Activated CD8-positive, alpha-beta memory T cell treated with anti-CD3 and anti-CD28 coated beads for 24 hours (primary cell): Measurements from ENCODE around the gene FAM47E.
"Not testable (repeated sequence)": the region's sequence is repeated elsewhere in the genome, so short reads cannot be mapped to it uniquely, and the experiment has no call there.

Experiments
- DNase-seq: peaks from one replicate; pipeline ENCODE4 v3.0.0-alpha.2; 2020

Gene FAM47E

GRCh38 chr4:76270244-76271175 lies 19.0 kb downstream of the FAM47E start:
- DNase-seq = no peak

GRCh38 chr4:76271248-76271647 lies 19.7 kb downstream of the FAM47E start:
- no peak for DNase-seq

- no peak for DNase-seq
Observed at GRCh38 chr4:76272073-76272472, 20.6 kb downstream of the FAM47E start.

- no peak for DNase-seq
Observed at GRCh38 chr4:76272582-76272981, 21.1 kb downstream of the FAM47E start.

- DNase-seq = no peak
Observed at GRCh38 chr4:76272999-76273398, 21.5 kb downstream of the FAM47E start.

- DNase-seq = no peak
Observed at GRCh38 chr4:76275486-76276124, 24.1 kb downstream of the FAM47E start.

GRCh38 chr4:76276813-76277212 lies 25.3 kb downstream of the FAM47E start:
- DNase-seq = no peak

- DNase-seq = no peak
Observed at GRCh38 chr4:76277667-76278066, 26.1 kb downstream of the FAM47E start.

GRCh38 chr4:76278583-76278982 lies 27.1 kb downstream of the FAM47E start:
- DNase-seq = no peak

- DNase-seq = no peak
Observed at GRCh38 chr4:76279462-76279861, 27.9 kb downstream of the FAM47E start.

- no peak for DNase-seq
Observed at GRCh38 chr4:76280488-76281441, 29.2 kb downstream of the FAM47E start.

GRCh38 chr4:76281594-76281993 lies 30.1 kb downstream of the FAM47E start:
- not testable (repeated sequence) for DNase-seq

- DNase-seq = no peak
Observed at GRCh38 chr4:76282941-76283689, 31.6 kb downstream of the FAM47E start.

- no peak for DNase-seq
Observed at GRCh38 chr4:76283900-76284299, 32.4 kb downstream of the FAM47E start.

GRCh38 chr4:76287811-76288210 lies 36.3 kb downstream of the FAM47E start:
- DNase-seq = not testable (repeated sequence)

- no peak for DNase-seq
Observed at GRCh38 chr4:76292730-76293129, 41.2 kb downstream of the FAM47E start.

GRCh38 chr4:76293772-76294171 lies 42.3 kb downstream of the FAM47E start:
- no peak for DNase-seq

- no peak for DNase-seq
Observed at GRCh38 chr4:76296286-76296820, 44.8 kb downstream of the FAM47E start.

- no peak for DNase-seq
Observed at GRCh38 chr4:76298227-76298626, 46.7 kb downstream of the FAM47E start.

- no peak for DNase-seq
Observed at GRCh38 chr4:76300012-76300411, 48.5 kb downstream of the FAM47E start.

GRCh38 chr4:76301068-76301774 lies 49.7 kb downstream of the FAM47E start:
- DNase-seq = no peak
